ENCODE data around the gene EPRS1. TPM values are rescaled to one million over a fixed set of nuclear protein-coding genes. Genes with fewer than 3 reads are reported as not detected.
"Not testable (repeated sequence)": the region's sequence is repeated elsewhere in the genome, so short reads cannot be mapped to it uniquely, and the experiment has no call there.

Gene EPRS1
- polyA plus RNA-seq, 1 experiment: 129 TPM

GRCh38 chr1:220089650-220090556 lies 43.6 kb upstream of the EPRS1 start, which contains the start of gene BPNT1:
Gene BPNT1 (minus strand): TSS chr1:220089788. CDS start chr1:220079846, 9,942 bp downstream.
- peak; percentile 87 for DNase-seq (ENCODE audit: low read depth, low spot score)
- H3K27ac ChIP-seq (ENCODE audit: low read depth, low read length): no peak within 1 kb of the TSS
- peak within 1 kb of the TSS; percentile 74 for H3K4me3 ChIP-seq (ENCODE audit: low read depth, low read length)
- no peaks in the 10 kb centered on the region for H3K27me3 ChIP-seq (ENCODE audit: control insufficient read depth, insufficient read depth, low read length)
- TF ChIP-seq CTCF (IDR thresholded peaks at IDR 0.05; ENCODE audit: low read depth, low read length): no peak
- POLR2A ChIA-PET: interaction anchor here (0.5 to 0.8 kb wide), 4 partner anchors 22 to 92 kb away, joined by 3 to 11 read pairs (median 5); no protein-coding TSS in a partner anchor
- CTCF ChIA-PET: interaction anchor here (0.6 to 1.4 kb wide), 3 partner anchors 10 to 940 kb away, joined by 3 to 10 read pairs (median 4); no protein-coding TSS in a partner anchor
- H3K9me3 ChIP-seq (ENCODE audit: control insufficient read depth, insufficient read depth, low read length): no peaks in the 10 kb centered on the region

GRCh38 chr1:220086261-220086686 lies 40.0 kb upstream of the EPRS1 start:
- H3K27ac ChIP-seq (ENCODE audit: low read depth, low read length); H3K27me3 ChIP-seq (ENCODE audit: control insufficient read depth, insufficient read depth, low read length); H3K4me3 ChIP-seq (ENCODE audit: low read depth, low read length); CTCF ChIA-PET; H3K9me3 ChIP-seq (ENCODE audit: control insufficient read depth, insufficient read depth, low read length); DNase-seq (ENCODE audit: low read depth, low spot score); POLR2A ChIA-PET: not testable (repeated sequence)

GRCh38 chr1:220084460-220084859 lies 38.2 kb upstream of the EPRS1 start:
- Histone ChIP-seq H3K27ac (ENCODE audit: low read depth, low read length) (no peak overlapping the region), H3K4me3 (ENCODE audit: low read depth, low read length) (no peak overlapping the region), H3K9me3 (ENCODE audit: control insufficient read depth, insufficient read depth, low read length) (no peaks in the 10 kb centered on the region; the same call in 1 of the 2 replicates), H3K27me3 (ENCODE audit: control insufficient read depth, insufficient read depth, low read length) (no peaks in the 10 kb centered on the region)
- TF ChIP-seq CTCF (IDR thresholded peaks at IDR 0.05; ENCODE audit: low read depth, low read length): no peak
- POLR2A ChIA-PET: no interaction called here
- no peak for DNase-seq (ENCODE audit: low read depth, low spot score)
- CTCF ChIA-PET: no interaction called here

GRCh38 chr1:220077887-220078286 lies 31.6 kb upstream of the EPRS1 start:
- Histone ChIP-seq H3K27ac (ENCODE audit: low read depth, low read length) (no peak overlapping the region), H3K4me3 (ENCODE audit: low read depth, low read length) (no peak overlapping the region), H3K27me3 (ENCODE audit: control insufficient read depth, insufficient read depth, low read length) (no peaks in the 10 kb centered on the region), H3K9me3 (ENCODE audit: control insufficient read depth, insufficient read depth, low read length) (no peaks in the 10 kb centered on the region; the same call in 1 of the 2 replicates)
- POLR2A ChIA-PET: no interaction called here
- no peak for TF ChIP-seq CTCF (IDR thresholded peaks at IDR 0.05; ENCODE audit: low read depth, low read length)
- no peak for DNase-seq (ENCODE audit: low read depth, low spot score)
- CTCF ChIA-PET: no interaction called here

- no peak for TF ChIP-seq CTCF (IDR thresholded peaks at IDR 0.05; ENCODE audit: low read depth, low read length)
- CTCF ChIA-PET: no interaction called here
- H3K9me3 ChIP-seq (ENCODE audit: control insufficient read depth, insufficient read depth, low read length): no peaks in the 10 kb centered on the region; the same call in 1 of the 2 replicates
- H3K27me3 ChIP-seq (ENCODE audit: control insufficient read depth, insufficient read depth, low read length): no peaks in the 10 kb centered on the region
- H3K27ac ChIP-seq (ENCODE audit: low read depth, low read length): no peak overlapping the region
- DNase-seq (ENCODE audit: low read depth, low spot score): no peak
- H3K4me3 ChIP-seq (ENCODE audit: low read depth, low read length): no peak overlapping the region
- POLR2A ChIA-PET: no interaction called here
Observed at GRCh38 chr1:220076861-220077762, 30.8 kb upstream of the EPRS1 start.
